CD4-positive, CD25-positive, alpha-beta regulatory T cell (primary cell): ENCODE measurements around the gene TMEM38A. TPM values are rescaled to one million over a fixed set of nuclear protein-coding genes. Genes with fewer than 3 reads are reported as not detected.

Experiments
- ATAC-seq, 2 donors: fragments of 150-1000 bp; cut with Tn5 transposase; one replicate each; pipeline ENCODE4 v1.10.0; 2021; ENCODE audit warnings: low read depth in 2 of 2, moderate number of reproducible peaks in 2 of 2, moderate library complexity in 1 of 2
- DNase-seq, 3 donors: peaks; one replicate each; pipeline versions ENCODE4 v3.0.0 to v3.0.0-alpha.2; 2012 to 2022; ENCODE audit warnings: mixed read lengths in 1 of 3
- H3K27ac ChIP-seq: one replicate; pipeline ENCODE4 v1.7.0; 2013; ENCODE audit warnings: mild to moderate bottlenecking, low read length; ENCODE audit not compliant: insufficient read depth, poor library complexity, severe bottlenecking
- H3K27me3 ChIP-seq: one replicate; pipeline ENCODE4 v1.7.0; 2013; ENCODE audit warnings: low read length; ENCODE audit not compliant: control insufficient read depth, insufficient read depth
- H3K36me3 ChIP-seq: one replicate; pipeline ENCODE4 v1.7.0; 2013; ENCODE audit warnings: mild to moderate bottlenecking, low read length, moderate library complexity; ENCODE audit not compliant: control insufficient read depth, insufficient read depth
- H3K4me1 ChIP-seq: 2 replicates; pipeline ENCODE4 v1.7.0; 2013; ENCODE audit warnings: mild to moderate bottlenecking, low read length; ENCODE audit not compliant: insufficient read depth, control insufficient read depth, poor library complexity, severe bottlenecking
- H3K4me3 ChIP-seq: one replicate; pipeline ENCODE4 v1.7.0; 2013; ENCODE audit warnings: low read depth, mild to moderate bottlenecking, low read length, moderate library complexity
- H3K9me3 ChIP-seq, 2 experiments: 1 replicate in 1 of 2; 2 replicates in 1 of 2; pipeline ENCODE4 v1.7.0; 2013; ENCODE audit warnings: low read length in 2 of 2, mild to moderate bottlenecking in 1 of 2, moderate library complexity in 1 of 2; ENCODE audit not compliant: control insufficient read depth in 2 of 2
- H3K27ac Mint-ChIP-seq, 3 donors: one replicate each; pipeline ENCODE4 v1.8.0; 2020 to 2022; ENCODE audit warnings: mild to moderate bottlenecking in 3 of 3, mixed read lengths in 3 of 3, moderate library complexity in 2 of 3
- H3K27me3 Mint-ChIP-seq: one replicate; pipeline ENCODE4 v1.8.0; 2022; ENCODE audit warnings: mild to moderate bottlenecking, mixed read lengths
- H3K36me3 Mint-ChIP-seq: one replicate; pipeline ENCODE4 v1.8.0; 2020; ENCODE audit warnings: mixed read lengths
- H3K4me1 Mint-ChIP-seq, 4 donors: one replicate each; pipeline ENCODE4 v1.8.0; 2020 to 2022; ENCODE audit warnings: mixed read lengths in 4 of 4, mild to moderate bottlenecking in 1 of 4
- H3K4me3 Mint-ChIP-seq, 4 donors: one replicate each; pipeline ENCODE4 v1.8.0; 2020 to 2022; ENCODE audit warnings: mild to moderate bottlenecking in 4 of 4, mixed read lengths in 4 of 4, moderate library complexity in 3 of 4
- H3K9me3 Mint-ChIP-seq, 7 donors: one replicate each; pipeline ENCODE4 v1.8.0; 2020 to 2022; ENCODE audit warnings: mixed read lengths in 7 of 7, mild to moderate bottlenecking in 3 of 7, moderate library complexity in 2 of 7
- polyA plus RNA-seq, 4 donors: library from polyadenylated mRNA; unstranded; fragments of 300-500 nt; fragmentation: Illumina TruSeq; gene quantifications; one replicate each; pipeline ENCODE4 v1.2.3, GENCODE V29; 2021
- total RNA-seq: library from RNA; stranded (reverse); gene quantifications from one replicate; pipeline ENCODE4 v1.2.3, GENCODE V29; 2022

The TMEM38A gene
- total and polyA plus RNA-seq, 5 donors from 2014 or later, result 1.0 to 5.7 (median 2.9) TPM

GRCh38 chr19:16654140-16654539, 6.8 kb upstream of the TMEM38A start:
- Mint-ChIP-seq H3K27me3 (no peaks in the 10 kb centered on the region), H3K4me1 (peaks cover 12 to 56% (median 31%) of the 10 kb centered on the region in 4 donors), H3K9me3 (no peaks in the 10 kb centered on the region), H3K27ac (no peak overlapping the region), H3K4me3 (no peak overlapping the region), H3K36me3 (peaks cover 34% of the 10 kb centered on the region)
- ATAC-seq (no peak), DNase-seq (no peak)
- Histone ChIP-seq H3K27ac (no peak overlapping the region), H3K4me3 (no peak overlapping the region), H3K4me1 (peaks cover 20% of the 10 kb centered on the region), H3K9me3 (no peaks in the 10 kb centered on the region), H3K36me3 (peaks cover 88% of the 10 kb centered on the region), H3K27me3 (no peaks in the 10 kb centered on the region)

- Mint-ChIP-seq H3K9me3 (no peaks in the 10 kb centered on the region), H3K4me3 (no peak overlapping the region), H3K36me3 (peaks cover 32% of the 10 kb centered on the region), H3K27ac (no peak overlapping the region), H3K27me3 (no peaks in the 10 kb centered on the region), H3K4me1 (peaks cover 12 to 54% (median 31%) of the 10 kb centered on the region in 4 donors)
- ATAC-seq (no peak), DNase-seq (no peak)
- peaks cover 87% of the 10 kb centered on the region for H3K36me3 ChIP-seq
- H3K27me3 ChIP-seq, result no peaks in the 10 kb centered on the region
- peaks cover 25% of the 10 kb centered on the region for H3K4me1 ChIP-seq
- H3K27ac ChIP-seq, result no peak overlapping the region
- no peak overlapping the region for H3K4me3 ChIP-seq
- H3K9me3 ChIP-seq, result no peaks in the 10 kb centered on the region
These were observed 6.3 kb upstream of the TMEM38A start for GRCh38 chr19:16654627-16655026.

- no peak for DNase-seq
- H3K27me3 Mint-ChIP-seq, result no peaks in the 10 kb centered on the region
- peak overlapping the region in 1 of 4 donors; percentile 35 for H3K4me3 Mint-ChIP-seq
- H3K4me1 ChIP-seq, result peaks cover 30% of the 10 kb centered on the region
- no peaks in the 10 kb centered on the region for H3K27me3 ChIP-seq
- peaks cover 77% of the 10 kb centered on the region for H3K36me3 ChIP-seq
- H3K27ac ChIP-seq, result no peak overlapping the region
- no peak for ATAC-seq
- peaks cover 29% of the 10 kb centered on the region for H3K36me3 Mint-ChIP-seq
- no peak overlapping the region for H3K4me3 ChIP-seq
- H3K4me1 Mint-ChIP-seq, result peaks cover 12 to 54% (median 26%) of the 10 kb centered on the region in 4 donors
- H3K9me3 Mint-ChIP-seq, result no peaks in the 10 kb centered on the region
- H3K27ac Mint-ChIP-seq, result peak overlapping the region in 1 of 3 donors; percentile 20
- H3K9me3 ChIP-seq, result no peaks in the 10 kb centered on the region
These were observed 5.2 kb upstream of the TMEM38A start for GRCh38 chr19:16655727-16656126.

GRCh38 chr19:16657384-16657783, 3.6 kb upstream of the TMEM38A start:
- Histone ChIP-seq H3K27me3 (no peaks in the 10 kb centered on the region), H3K4me1 (peaks cover 42% of the 10 kb centered on the region), H3K4me3 (no peak overlapping the region), H3K36me3 (peaks cover 61% of the 10 kb centered on the region), H3K9me3 (no peaks in the 10 kb centered on the region), H3K27ac (no peak overlapping the region)
- peaks cover 6% of the 10 kb centered on the region for H3K27me3 Mint-ChIP-seq
- ATAC-seq (no peak), DNase-seq (no peak)
- peak overlapping the region in 3 of 4 donors; percentile 43 to 70 (median 69) for H3K4me3 Mint-ChIP-seq
- peak overlapping the region in 1 of 3 donors; percentile 97 for H3K27ac Mint-ChIP-seq
- no peaks in the 10 kb centered on the region for H3K9me3 Mint-ChIP-seq
- peaks cover 16 to 66% (median 30%) of the 10 kb centered on the region in 4 donors for H3K4me1 Mint-ChIP-seq
- H3K36me3 Mint-ChIP-seq, result peaks cover 16% of the 10 kb centered on the region

- peaks cover 6% of the 10 kb centered on the region for H3K27me3 Mint-ChIP-seq
- no peaks in the 10 kb centered on the region for H3K9me3 Mint-ChIP-seq
- Histone ChIP-seq H3K4me3 (peak overlapping the region; percentile 73), H3K9me3 (no peaks in the 10 kb centered on the region), H3K4me1 (peaks cover 42% of the 10 kb centered on the region), H3K27ac (peak overlapping the region; percentile 92), H3K36me3 (peaks cover 41% of the 10 kb centered on the region), H3K27me3 (no peaks in the 10 kb centered on the region)
- peaks cover 10% of the 10 kb centered on the region for H3K36me3 Mint-ChIP-seq
- peaks cover 11 to 70% (median 38%) of the 10 kb centered on the region in 4 donors for H3K4me1 Mint-ChIP-seq
- ATAC-seq (no peak), DNase-seq (no peak)
- H3K27ac Mint-ChIP-seq, result peak overlapping the region; percentile 85 to 100 (median 97)
- peak overlapping the region; percentile 95 to 99 (median 99) for H3K4me3 Mint-ChIP-seq
These were observed 1.5 kb upstream of the TMEM38A start for GRCh38 chr19:16659464-16659831.

GRCh38 chr19:16659832-16660708, 869 bp upstream of the TMEM38A start, which contains the start of gene SMIM7:
Gene SMIM7, minus strand, starts transcription at chr19:16660144. Its CDS starts 34 bp downstream, at chr19:16660110.
- peaks cover 10% of the 10 kb centered on the region for H3K36me3 Mint-ChIP-seq
- H3K27me3 ChIP-seq, result no peaks in the 10 kb centered on the region
- ATAC-seq, result peak; percentile 98
- DNase-seq, result peak; percentile 98 to 100 (median 99)
- peak within 1 kb of the TSS; percentile 80 for H3K4me3 ChIP-seq
- peaks cover 11 to 67% (median 35%) of the 10 kb centered on the region in 4 donors for H3K4me1 Mint-ChIP-seq
- H3K9me3 Mint-ChIP-seq, result no peaks in the 10 kb centered on the region
- peak within 1 kb of the TSS; percentile 95 to 99 (median 99) for H3K4me3 Mint-ChIP-seq
- H3K9me3 ChIP-seq, result no peaks in the 10 kb centered on the region
- peaks cover 35% of the 10 kb centered on the region for H3K36me3 ChIP-seq
- peaks cover 6% of the 10 kb centered on the region for H3K27me3 Mint-ChIP-seq
- peak within 1 kb of the TSS; percentile 92 for H3K27ac ChIP-seq
- H3K27ac Mint-ChIP-seq, result peak within 1 kb of the TSS; percentile 85 to 100 (median 97)
- H3K4me1 ChIP-seq, result peaks cover 42% of the 10 kb centered on the region

GRCh38 chr19:16661480-16662034, 618 bp downstream of the TMEM38A start:
- H3K27ac ChIP-seq, result no peak overlapping the region

More at GRCh38 chr19:16661480-16662034, 618 bp downstream of the TMEM38A start:
- peaks cover 11 to 57% (median 33%) of the 10 kb centered on the region in 4 donors for H3K4me1 Mint-ChIP-seq
- ATAC-seq (no peak), DNase-seq (peak in 1 of 3 donors; percentile 15)
- H3K36me3 Mint-ChIP-seq, result peaks cover 14% of the 10 kb centered on the region
- H3K27me3 Mint-ChIP-seq, result peaks cover 6% of the 10 kb centered on the region
- peak overlapping the region; percentile 40 for H3K4me3 ChIP-seq
- no peaks in the 10 kb centered on the region for H3K9me3 ChIP-seq
- peaks cover 42% of the 10 kb centered on the region for H3K4me1 ChIP-seq
- peak overlapping the region; percentile 85 to 96 (median 92) for H3K4me3 Mint-ChIP-seq
- peak overlapping the region in 2 of 3 donors; percentile 72 to 79 for H3K27ac Mint-ChIP-seq
- peaks cover 22% of the 10 kb centered on the region for H3K36me3 ChIP-seq
- no peaks in the 10 kb centered on the region for H3K9me3 Mint-ChIP-seq
- H3K27me3 ChIP-seq, result no peaks in the 10 kb centered on the region
